ENCODE measurements around the gene DHDH.
A peak's percentile ranks its signal among the peaks of the same experiment; 100 is the strongest.

Gene DHDH

GRCh38 chr19:48947258-48947542 is 13.7 kb downstream of the DHDH start:
- no peak for TF ChIP-seq EZH2phosphoT487 (IDR thresholded peaks at IDR 0.05; ENCODE audit: borderline replicate concordance, low read length)
- H3K4me1 ChIP-seq (ENCODE audit: control insufficient read depth, low read length), result peaks cover 26% of the 10 kb centered on the region

GRCh38 chr19:48950159-48950558 is 16.7 kb downstream of the DHDH start:
- H3K36me3 ChIP-seq (ENCODE audit: control insufficient read depth, low read length), result peaks cover 4% of the 10 kb centered on the region; the same call in 1 of the 2 replicates
- no peaks in the 10 kb centered on the region for H3F3A ChIP-seq (ENCODE audit: control insufficient read depth, insufficient read depth)
- TF ChIP-seq EZH2phosphoT487 (IDR thresholded peaks at IDR 0.05; ENCODE audit: borderline replicate concordance, low read length), result no peak
- H4K20me1 ChIP-seq (ENCODE audit: control insufficient read depth, insufficient read depth, low read depth, low read length), result no peaks in the 10 kb centered on the region
- no peak overlapping the region for H3K27ac ChIP-seq (ENCODE audit: low read depth, low read length)
- H3K4me2 ChIP-seq (ENCODE audit: low read length), result no peak overlapping the region
- H3K27me3 ChIP-seq (ENCODE audit: control insufficient read depth, low read length), result no peaks in the 10 kb centered on the region
- peaks cover 5% of the 10 kb centered on the region for H3K79me2 ChIP-seq (ENCODE audit: control insufficient read depth, low read length)
- peaks cover 14% of the 10 kb centered on the region for H3K9me3 ChIP-seq (ENCODE audit: control insufficient read depth, insufficient read depth, low read length)
- H3K4me3 ChIP-seq (ENCODE audit: low read length), result no peak overlapping the region
- H3K9me2 ChIP-seq (replicated peaks; ENCODE audit: control insufficient read depth, low read length), result no peaks in the 10 kb centered on the region
- H3K4me1 ChIP-seq (ENCODE audit: control insufficient read depth, low read length), result peaks cover 45% of the 10 kb centered on the region

More at GRCh38 chr19:48947258-48947542, 13.7 kb downstream of the DHDH start:
- Histone ChIP-seq H3K27me3 (ENCODE audit: control insufficient read depth, low read length) (no peaks in the 10 kb centered on the region), H3F3A (ENCODE audit: control insufficient read depth, insufficient read depth) (no peaks in the 10 kb centered on the region), H3K4me3 (ENCODE audit: low read length) (no peak overlapping the region), H3K79me2 (ENCODE audit: control insufficient read depth, low read length) (no peaks in the 10 kb centered on the region), H4K20me1 (ENCODE audit: control insufficient read depth, insufficient read depth, low read depth, low read length) (no peaks in the 10 kb centered on the region), H3K9me2 (replicated peaks; ENCODE audit: control insufficient read depth, low read length) (no peaks in the 10 kb centered on the region), H3K27ac (ENCODE audit: low read depth, low read length) (no peak overlapping the region), H3K4me2 (ENCODE audit: low read length) (no peak overlapping the region), H3K36me3 (ENCODE audit: control insufficient read depth, low read length) (no peaks in the 10 kb centered on the region), H3K9me3 (ENCODE audit: control insufficient read depth, insufficient read depth, low read length) (peaks cover 14% of the 10 kb centered on the region)

- Histone ChIP-seq H3K27ac (ENCODE audit: low read depth, low read length) (peak overlapping the region; percentile 30; the same call in 1 of the 2 replicates), H3K79me2 (ENCODE audit: control insufficient read depth, low read length) (peaks cover 13% of the 10 kb centered on the region), H3K9me2 (replicated peaks; ENCODE audit: control insufficient read depth, low read length) (no peaks in the 10 kb centered on the region), H3K4me1 (ENCODE audit: control insufficient read depth, low read length) (peaks cover 53% of the 10 kb centered on the region), H3F3A (ENCODE audit: control insufficient read depth, insufficient read depth) (no peaks in the 10 kb centered on the region), H3K36me3 (ENCODE audit: control insufficient read depth, low read length) (peaks cover 12% of the 10 kb centered on the region), H3K4me3 (ENCODE audit: low read length) (peak overlapping the region; percentile 31), H3K4me2 (ENCODE audit: low read length) (peak overlapping the region; percentile 43), H3K9me3 (ENCODE audit: control insufficient read depth, insufficient read depth, low read length) (peaks cover 14% of the 10 kb centered on the region), H4K20me1 (ENCODE audit: control insufficient read depth, insufficient read depth, low read depth, low read length) (no peaks in the 10 kb centered on the region), H3K27me3 (ENCODE audit: control insufficient read depth, low read length) (no peaks in the 10 kb centered on the region)
- TF ChIP-seq CTCF (IDR thresholded peaks at IDR 0.05; ENCODE audit: low read depth, low read length, poor library complexity, severe bottlenecking) (no peak), EZH2phosphoT487 (IDR thresholded peaks at IDR 0.05; ENCODE audit: borderline replicate concordance, low read length) (no peak)
Observed at GRCh38 chr19:48950830-48951519, 17.5 kb downstream of the DHDH start.

- H3K27me3 ChIP-seq (ENCODE audit: control insufficient read depth, low read length), result no peaks in the 10 kb centered on the region
- peaks cover 23% of the 10 kb centered on the region for H3K36me3 ChIP-seq (ENCODE audit: control insufficient read depth, low read length)
- no peak for TF ChIP-seq EZH2phosphoT487 (IDR thresholded peaks at IDR 0.05; ENCODE audit: borderline replicate concordance, low read length)
- no peak for TF ChIP-seq CTCF (IDR thresholded peaks at IDR 0.05; ENCODE audit: low read depth, low read length, poor library complexity, severe bottlenecking)
- no peaks in the 10 kb centered on the region; the same call in 1 of the 2 replicates for H3F3A ChIP-seq (ENCODE audit: control insufficient read depth, insufficient read depth)
- no peaks in the 10 kb centered on the region for H3K9me2 ChIP-seq (replicated peaks; ENCODE audit: control insufficient read depth, low read length)
- H3K79me2 ChIP-seq (ENCODE audit: control insufficient read depth, low read length), result peaks cover 24% of the 10 kb centered on the region
- H3K4me2 ChIP-seq (ENCODE audit: low read length), result no peak overlapping the region
- peaks cover 57% of the 10 kb centered on the region for H3K4me1 ChIP-seq (ENCODE audit: control insufficient read depth, low read length)
- H3K9me3 ChIP-seq (ENCODE audit: control insufficient read depth, insufficient read depth, low read length), result no peaks in the 10 kb centered on the region
- no peaks in the 10 kb centered on the region for H4K20me1 ChIP-seq (ENCODE audit: control insufficient read depth, insufficient read depth, low read depth, low read length)
- no peak overlapping the region for H3K4me3 ChIP-seq (ENCODE audit: low read length)
- no peak overlapping the region for H3K27ac ChIP-seq (ENCODE audit: low read depth, low read length)
Observed at GRCh38 chr19:48953141-48953540, 19.6 kb downstream of the DHDH start.

Data from DOHH2 (cell line).